Measurements from ENCODE around the gene GNAT1. TPM values are rescaled to one million over a fixed set of nuclear protein-coding genes. Genes with fewer than 3 reads are reported as not detected.

GNAT1 gene
- total RNA-seq, 2 donors from 2014 or later, result not detected

GRCh38 chr3:50212971-50213370 is 21.6 kb downstream of the GNAT1 start:
- Histone ChIP-seq H3K36me3 (no peaks in the 10 kb centered on the region), H3K27ac (no peak overlapping the region), H3K9me3 (no peaks in the 10 kb centered on the region), H3K4me3 (no peak overlapping the region), H3K4me1 (replicated peaks) (no peaks in the 10 kb centered on the region), H3K27me3 (replicated peaks; ENCODE audit: insufficient read depth) (no peaks in the 10 kb centered on the region)
- no peak for DNase-seq (ENCODE audit: low spot score)
- TF ChIP-seq CTCF (IDR thresholded peaks at IDR 0.05), result no peak
- TF ChIP-seq POLR2AphosphoS5 (IDR thresholded peaks at IDR 0.05), result no peak
- no peak for TF ChIP-seq POLR2A (IDR thresholded peaks at IDR 0.05)
- intact Hi-C loops (cut with DNase I), result no loop called here
- WGBS, result 69% methylated on average over 3 of the region's 3 CpGs

DNA sequence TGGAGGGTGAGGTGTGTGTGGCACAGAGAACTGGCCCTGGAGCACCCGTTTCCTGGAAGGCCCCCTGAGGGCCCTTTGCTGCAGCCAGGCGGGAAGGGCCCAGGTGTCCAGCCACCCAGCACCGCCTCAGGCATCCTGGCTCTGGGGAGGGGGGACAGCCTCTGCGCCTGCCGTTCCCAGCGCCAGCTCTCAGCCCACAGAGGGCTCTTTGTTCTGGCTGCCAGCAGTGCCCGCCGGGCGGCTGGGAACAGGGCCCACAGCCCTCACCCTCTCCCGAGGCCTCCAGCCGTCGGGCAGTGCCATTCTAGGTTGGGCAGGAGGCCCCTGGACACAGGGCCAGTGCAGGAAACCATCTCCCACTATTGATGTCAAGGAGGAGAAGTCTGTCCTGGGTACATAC is 22.0 kb downstream of the GNAT1 start:
- intact Hi-C loops (cut with DNase I), result no loop called here
- no peak for DNase-seq (ENCODE audit: low spot score)
- Histone ChIP-seq H3K9me3 (no peaks in the 10 kb centered on the region), H3K4me1 (replicated peaks) (no peaks in the 10 kb centered on the region), H3K36me3 (no peaks in the 10 kb centered on the region), H3K27me3 (replicated peaks; ENCODE audit: insufficient read depth) (no peaks in the 10 kb centered on the region), H3K27ac (no peak overlapping the region), H3K4me3 (no peak overlapping the region)
- TF ChIP-seq CTCF (IDR thresholded peaks at IDR 0.05), result no peak
- no peak for TF ChIP-seq POLR2A (IDR thresholded peaks at IDR 0.05)
- TF ChIP-seq POLR2AphosphoS5 (IDR thresholded peaks at IDR 0.05), result no peak
- WGBS, result 67% methylated on average over 1 of the region's 12 CpGs

DNA sequence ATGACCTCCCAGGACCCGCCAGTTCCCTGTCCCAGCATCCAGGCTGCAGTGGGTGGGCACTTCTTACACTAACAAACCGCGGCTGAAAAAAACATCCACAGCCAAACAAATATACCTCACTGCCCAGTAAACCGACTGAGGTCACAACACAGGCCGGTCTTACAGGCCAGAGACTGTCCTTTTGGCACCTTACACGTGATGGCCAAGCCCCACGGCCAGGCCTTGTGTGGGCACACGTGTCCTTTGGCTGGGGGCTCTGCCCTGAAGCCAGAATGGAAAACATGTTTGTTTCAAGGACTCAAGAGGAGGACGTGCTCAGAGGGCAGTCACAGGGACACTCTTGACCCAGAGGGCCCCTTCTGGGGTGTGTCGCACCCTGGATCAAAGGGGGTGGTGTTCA is 23.4 kb downstream of the GNAT1 start:
- no peak for TF ChIP-seq POLR2AphosphoS5 (IDR thresholded peaks at IDR 0.05)
- TF ChIP-seq POLR2A (IDR thresholded peaks at IDR 0.05), result no peak
- no peak for TF ChIP-seq CTCF (IDR thresholded peaks at IDR 0.05)
- DNase-seq (ENCODE audit: low spot score), result no peak
- Histone ChIP-seq H3K4me1 (replicated peaks) (no peaks in the 10 kb centered on the region), H3K36me3 (no peaks in the 10 kb centered on the region), H3K27me3 (replicated peaks; ENCODE audit: insufficient read depth) (no peaks in the 10 kb centered on the region), H3K27ac (no peak overlapping the region), H3K4me3 (no peak overlapping the region), H3K9me3 (no peaks in the 10 kb centered on the region)
- 82% methylated on average over 9 of the region's 10 CpGs for WGBS
- intact Hi-C loops (cut with DNase I), result no loop called here

GRCh38 chr3:50215529-50215928 is 24.1 kb downstream of the GNAT1 start:
- no peak overlapping the region for H3K4me3 ChIP-seq
- TF ChIP-seq CTCF (IDR thresholded peaks at IDR 0.05), result no peak
- TF ChIP-seq POLR2AphosphoS5 (IDR thresholded peaks at IDR 0.05), result no peak
- TF ChIP-seq POLR2A (IDR thresholded peaks at IDR 0.05), result no peak
- no peaks in the 10 kb centered on the region for H3K27me3 ChIP-seq (replicated peaks; ENCODE audit: insufficient read depth)
- DNase-seq (ENCODE audit: low spot score), result no peak
- no peaks in the 10 kb centered on the region for H3K9me3 ChIP-seq
- WGBS, result 67% methylated on average over 9 of the region's 9 CpGs
- H3K27ac ChIP-seq, result no peak overlapping the region
- no peaks in the 10 kb centered on the region for H3K4me1 ChIP-seq (replicated peaks)
- H3K36me3 ChIP-seq, result no peaks in the 10 kb centered on the region
- intact Hi-C loops (cut with DNase I), result no loop called here

- Histone ChIP-seq H3K27me3 (replicated peaks; ENCODE audit: insufficient read depth) (no peaks in the 10 kb centered on the region), H3K4me1 (replicated peaks) (no peaks in the 10 kb centered on the region), H3K4me3 (no peak overlapping the region), H3K9me3 (no peaks in the 10 kb centered on the region), H3K27ac (no peak overlapping the region), H3K36me3 (no peaks in the 10 kb centered on the region)
- TF ChIP-seq CTCF (IDR thresholded peaks at IDR 0.05) (no peak), POLR2A (IDR thresholded peaks at IDR 0.05) (no peak), POLR2AphosphoS5 (IDR thresholded peaks at IDR 0.05) (no peak)
- 67% methylated on average over 10 of the region's 10 CpGs for WGBS
- no peak for DNase-seq (ENCODE audit: low spot score)
- intact Hi-C loops (cut with DNase I), result no loop called here
These were observed 26.3 kb downstream of the GNAT1 start for GRCh38 chr3:50217681-50218080.
